HG02970 (cell line): ENCODE measurements around the gene BCL6.
A peak's percentile ranks its signal among the peaks of the same experiment; 100 is the strongest.

Experiments used
- ATAC-seq: cut with Tn5 transposase; IDR thresholded peaks from one replicate; pipeline ENCODE4 v1.9.1; 2021; ENCODE audit warnings: mild to moderate bottlenecking, moderate library complexity, moderate number of reproducible peaks; ENCODE audit not compliant: unreplicated experiment, low FRiP score

BCL6 gene

DNA sequence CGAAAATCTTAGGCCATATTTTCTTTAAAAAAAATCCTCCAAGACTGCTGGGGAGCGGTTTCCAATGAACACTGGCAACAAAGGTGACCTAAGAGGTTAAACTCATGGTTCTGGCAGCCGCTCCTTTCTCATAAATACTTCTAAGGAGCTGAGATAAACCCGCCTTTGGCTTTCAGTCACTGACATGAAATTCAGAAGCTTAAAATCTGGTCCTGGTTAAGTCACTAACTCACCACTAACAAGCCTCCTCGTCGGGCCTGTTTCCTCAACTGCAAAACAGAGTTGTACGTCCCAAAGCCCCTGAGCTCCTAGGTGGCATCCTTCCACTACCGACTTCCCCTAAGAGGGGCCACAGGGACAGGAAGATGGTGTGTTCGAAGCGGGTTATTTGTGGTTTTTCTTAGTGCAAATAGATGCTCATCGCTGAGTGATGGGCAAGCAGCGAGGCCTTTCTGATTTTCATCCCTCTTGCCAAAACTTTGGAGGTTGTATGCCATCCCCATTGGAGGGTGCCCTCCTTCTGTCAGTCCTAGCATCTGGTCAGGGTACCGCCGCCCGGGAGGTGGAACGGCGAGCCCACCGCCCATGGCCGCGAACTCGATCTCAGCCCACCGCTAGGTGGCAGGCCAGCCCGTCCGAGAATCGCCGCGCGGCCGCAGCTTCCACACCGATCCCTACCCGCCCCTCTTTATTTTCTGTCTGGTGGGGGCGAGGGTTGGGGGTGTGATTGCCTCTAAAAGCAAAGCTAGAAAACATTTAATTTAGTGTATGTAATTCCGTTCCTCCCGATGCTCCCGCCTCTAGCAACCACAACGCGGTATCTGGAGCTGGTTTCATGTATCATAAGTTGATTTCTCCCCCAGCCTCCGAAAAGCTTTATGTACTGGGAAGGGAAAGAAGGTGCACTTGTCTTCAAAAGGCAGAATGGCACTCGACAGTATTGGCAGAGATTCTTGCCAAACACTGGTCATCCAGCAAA is 4.6 kb downstream of the BCL6 start:
- no peak for ATAC-seq

- peak; percentile 48 for ATAC-seq
Measured at GRCh38 chr3:187739561-187740332, 5.5 kb downstream of the BCL6 start.

GRCh38 chr3:187739094-187739560 is 6.1 kb downstream of the BCL6 start:
- no peak for ATAC-seq

GRCh38 chr3:187738331-187739093 is 6.8 kb downstream of the BCL6 start:
- ATAC-seq, result no peak

DNA sequence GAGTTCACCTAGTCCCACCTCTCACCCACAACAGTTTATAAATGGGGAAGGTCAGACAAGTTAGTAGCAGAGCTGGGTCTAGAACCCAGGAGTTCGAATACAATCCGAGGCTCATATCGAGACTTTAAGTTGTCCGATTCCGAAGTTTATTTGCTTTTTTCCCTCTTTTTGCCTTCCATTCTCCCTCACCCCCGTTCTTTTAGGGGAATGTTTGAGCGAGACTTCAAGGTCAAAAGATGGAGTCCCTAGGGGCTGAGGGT is 7.3 kb downstream of the BCL6 start:
- ATAC-seq, result no peak

GRCh38 chr3:187737368-187738070 is 7.7 kb downstream of the BCL6 start:
- ATAC-seq, result no peak

- ATAC-seq, result no peak
Measured at GRCh38 chr3:187737006-187737367, 8.3 kb downstream of the BCL6 start.

DNA sequence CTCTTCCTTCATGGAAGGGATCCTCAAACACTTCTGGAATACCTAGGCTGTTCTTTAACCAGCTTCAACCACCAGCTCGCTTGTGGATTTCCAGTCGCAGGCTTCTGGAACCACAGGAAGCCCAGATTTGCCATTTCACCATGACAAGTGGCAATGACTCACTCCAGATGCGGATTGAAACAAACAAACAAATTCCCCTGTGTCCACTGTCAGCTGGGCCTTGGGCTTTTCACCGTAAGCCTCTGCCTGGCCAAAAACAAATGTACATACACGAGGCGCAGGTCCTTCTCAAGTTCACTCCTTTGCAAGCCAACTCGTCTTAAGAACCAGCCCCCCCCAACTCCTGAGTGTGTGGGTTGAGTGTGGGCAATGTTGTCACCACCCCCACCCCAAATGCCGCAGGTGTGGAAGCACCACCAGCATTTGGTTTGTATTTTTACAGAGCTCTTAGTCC is 8.8 kb downstream of the BCL6 start:
- ATAC-seq, result no peak

DNA sequence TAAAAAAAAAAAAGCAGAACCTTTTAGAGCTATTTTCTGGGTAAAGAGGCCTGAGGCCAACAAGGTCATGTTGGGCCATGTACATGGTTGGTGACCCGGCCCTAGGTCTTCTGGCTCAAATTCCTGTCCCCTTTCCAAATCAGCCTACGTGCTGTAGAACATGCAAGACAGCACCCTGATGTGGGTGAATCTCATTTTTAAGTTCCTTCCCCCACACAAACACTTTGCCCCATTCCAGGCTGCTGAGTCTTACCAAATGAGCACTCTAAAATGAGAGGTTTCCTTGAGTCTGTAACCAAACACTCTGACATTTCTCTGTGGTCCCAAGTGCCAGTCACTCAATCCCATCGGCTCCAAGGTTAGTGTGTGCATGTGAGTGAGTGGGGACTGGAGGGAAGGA is 9.4 kb downstream of the BCL6 start:
- ATAC-seq, result no peak

DNA sequence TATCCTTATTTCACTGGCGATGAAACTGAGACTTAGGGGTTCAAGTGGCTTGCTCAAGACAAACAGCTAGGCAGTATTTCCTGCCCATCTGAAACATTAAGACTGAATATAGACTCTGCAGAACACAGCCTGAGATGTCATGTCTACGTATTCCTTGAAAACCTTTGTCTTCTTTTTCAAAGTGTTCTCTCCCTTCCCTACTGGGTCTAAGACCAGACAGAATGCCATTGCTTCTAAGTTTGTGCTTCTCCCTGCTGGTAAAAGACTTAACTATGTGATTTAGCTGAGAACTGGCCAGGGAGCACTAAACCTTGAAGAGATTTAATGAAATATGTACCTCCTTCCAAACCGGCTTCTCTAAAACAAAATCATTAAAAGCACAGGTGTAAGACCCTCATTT is 9.9 kb downstream of the BCL6 start:
- ATAC-seq, result no peak

DNA sequence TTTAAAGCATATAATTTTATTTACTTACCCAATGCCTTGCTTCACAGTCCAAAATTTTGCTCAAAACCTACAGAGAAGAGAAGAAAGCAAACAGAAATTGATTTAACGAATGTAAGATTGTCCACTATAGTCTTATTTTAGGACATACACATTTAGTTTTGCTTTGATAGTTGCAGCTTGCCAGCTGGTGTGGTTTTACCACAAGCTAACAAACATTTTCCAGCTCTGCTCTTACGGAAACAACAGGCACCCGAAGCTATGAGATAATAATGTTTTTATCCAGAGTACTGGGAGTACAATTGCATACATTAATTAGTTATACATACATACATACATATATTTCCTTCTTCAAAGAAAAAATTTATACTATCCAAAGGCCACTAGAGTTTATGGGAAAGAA is 10.4 kb downstream of the BCL6 start:
- no peak for ATAC-seq

DNA sequence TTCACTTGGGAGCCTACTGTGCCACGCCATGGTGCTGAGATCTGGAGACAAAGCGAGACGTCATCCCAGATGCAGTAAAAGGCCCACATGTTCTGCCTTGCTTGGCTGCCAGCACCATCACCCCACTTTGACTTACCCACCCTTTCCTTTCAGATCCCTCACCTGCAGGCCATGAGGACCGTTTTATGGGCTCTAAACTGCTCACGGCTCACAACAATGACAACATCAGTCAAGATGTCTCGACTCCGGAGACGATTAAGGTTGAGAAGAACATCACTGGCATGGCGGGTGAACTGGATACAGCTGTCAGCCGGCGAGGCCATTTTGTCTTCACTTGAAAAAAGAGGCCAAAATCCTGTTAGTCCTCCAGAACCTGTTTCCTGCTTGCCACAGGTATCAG is 11.9 kb downstream of the BCL6 start:
- no peak for ATAC-seq

DNA sequence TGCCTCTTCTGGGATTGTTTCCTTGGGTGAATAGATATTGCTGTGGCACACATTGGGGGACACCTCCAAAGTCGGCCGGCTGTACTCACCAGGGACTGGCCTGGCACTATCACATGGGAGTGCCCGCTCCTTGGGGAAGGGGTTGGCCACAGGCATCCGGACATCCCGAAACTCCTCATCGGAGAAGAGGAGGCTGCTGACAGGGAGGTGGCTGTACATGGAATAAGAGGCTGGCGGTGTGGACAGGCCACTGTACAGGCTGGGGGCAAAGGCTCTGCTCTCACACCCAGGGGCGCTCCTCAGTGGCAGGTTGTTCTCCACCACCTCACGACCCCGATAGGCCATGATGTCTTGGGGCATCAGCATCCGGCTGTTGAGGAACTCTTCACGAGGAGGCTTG is 15.7 kb downstream of the BCL6 start:
- no peak for ATAC-seq

DNA sequence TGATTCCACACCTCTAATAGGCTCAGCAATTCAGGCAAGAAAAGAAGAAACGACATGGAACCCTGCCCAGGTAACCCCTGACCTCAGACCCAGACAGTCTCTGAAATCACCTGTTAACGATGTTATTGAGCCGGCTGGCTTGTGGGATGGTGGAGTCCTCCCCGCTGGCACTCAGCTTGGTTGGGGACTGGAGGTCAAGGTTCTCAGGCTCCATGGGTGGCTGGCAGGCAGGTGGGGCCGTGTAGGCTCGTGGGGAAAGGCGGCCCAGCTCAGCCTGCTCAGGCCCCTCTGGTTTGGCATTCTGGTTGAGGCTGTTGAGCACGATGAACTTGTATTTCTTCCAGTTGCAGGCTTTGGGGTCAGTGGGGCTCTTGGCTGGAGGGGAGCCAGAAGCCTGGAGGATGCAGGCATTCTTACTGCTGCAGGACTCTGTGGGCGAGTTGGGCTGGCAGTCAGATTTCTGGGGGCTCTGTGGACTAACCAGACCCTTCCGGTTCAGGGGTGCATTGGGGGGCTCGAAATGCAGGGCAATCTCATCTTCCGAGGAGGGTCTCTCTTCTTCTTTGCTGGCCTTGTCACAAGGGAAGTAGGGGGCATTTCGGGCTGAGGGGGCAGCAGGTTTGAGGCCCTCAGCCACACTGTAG is 16.2 kb downstream of the BCL6 start:
- no peak for ATAC-seq

DNA sequence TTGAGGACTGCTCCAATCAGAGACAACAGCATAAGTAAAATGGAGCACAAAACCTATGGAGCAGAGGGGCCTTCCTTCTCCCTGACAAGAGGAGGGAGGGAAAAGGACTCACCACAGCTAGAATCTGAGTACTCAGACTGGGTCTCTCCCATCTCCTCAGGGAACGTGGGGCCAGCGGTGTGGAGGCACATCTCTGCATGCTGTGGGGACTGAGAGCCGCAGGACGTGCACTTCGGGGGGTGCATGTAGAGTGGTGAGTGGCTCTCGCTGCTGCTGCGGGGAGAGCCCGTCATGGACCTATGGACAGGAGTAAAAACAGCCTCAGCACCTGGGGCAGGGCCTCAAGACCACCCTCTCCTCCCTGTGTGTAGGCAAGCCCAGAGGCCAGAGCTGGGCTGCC is 17.0 kb downstream of the BCL6 start:
- no peak for ATAC-seq

- no peak for ATAC-seq
Measured at GRCh38 chr3:187726564-187726963, 18.7 kb downstream of the BCL6 start.

DNA sequence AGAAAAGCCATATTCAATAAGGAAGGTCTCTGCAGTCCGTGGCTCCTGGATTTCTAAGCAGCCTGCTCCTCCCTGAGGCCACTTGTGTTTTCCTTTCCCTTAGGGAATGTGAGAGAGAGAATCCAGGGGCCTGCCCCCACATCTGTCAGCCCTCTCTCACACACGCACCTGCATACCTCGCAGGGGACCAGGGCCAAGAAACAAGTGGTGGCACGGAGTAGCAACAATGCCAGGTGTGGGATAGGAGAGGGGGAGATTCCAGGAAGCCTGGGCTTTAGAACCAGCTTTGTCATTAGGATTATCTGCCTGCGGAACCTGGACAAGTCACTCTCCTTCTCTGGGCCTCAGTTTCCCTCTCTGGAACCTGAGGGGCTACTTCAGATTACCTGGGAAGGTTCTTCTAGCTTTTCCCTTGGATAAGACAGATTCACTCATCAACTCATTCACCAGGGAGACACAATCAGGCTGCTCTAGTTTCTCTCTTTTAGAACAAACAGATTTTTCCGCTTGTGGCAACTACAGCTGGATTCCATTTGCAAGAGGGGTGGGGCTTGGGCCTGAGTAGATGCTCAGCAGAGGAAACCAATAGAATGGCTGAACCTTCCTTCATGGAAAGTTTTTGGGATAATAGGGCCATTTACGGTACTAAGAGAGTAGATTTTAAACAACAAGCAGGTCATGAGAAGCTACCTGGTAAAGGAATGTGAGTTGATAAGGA is 19.5 kb downstream of the BCL6 start:
- ATAC-seq, result no peak

DNA sequence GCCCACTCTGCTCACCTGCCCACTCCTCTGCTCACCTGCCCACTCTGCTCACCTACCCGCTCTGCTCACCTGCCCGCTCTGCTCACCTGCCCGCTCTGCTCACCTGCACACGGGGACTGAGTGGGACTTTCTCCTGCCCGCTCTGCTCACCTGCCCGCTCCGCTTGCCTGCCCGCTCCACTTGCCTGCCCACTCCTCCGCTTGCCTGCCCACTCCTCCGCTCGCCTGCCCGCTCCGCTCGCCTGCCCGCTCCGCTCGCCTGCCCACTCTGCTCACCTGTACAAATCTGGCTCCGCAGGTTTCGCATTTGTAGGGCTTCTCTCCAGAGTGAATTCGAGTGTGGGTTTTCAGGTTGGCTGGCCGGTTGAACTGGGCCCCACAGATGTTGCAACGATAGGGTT is 20.0 kb downstream of the BCL6 start:
- ATAC-seq, result no peak

DNA sequence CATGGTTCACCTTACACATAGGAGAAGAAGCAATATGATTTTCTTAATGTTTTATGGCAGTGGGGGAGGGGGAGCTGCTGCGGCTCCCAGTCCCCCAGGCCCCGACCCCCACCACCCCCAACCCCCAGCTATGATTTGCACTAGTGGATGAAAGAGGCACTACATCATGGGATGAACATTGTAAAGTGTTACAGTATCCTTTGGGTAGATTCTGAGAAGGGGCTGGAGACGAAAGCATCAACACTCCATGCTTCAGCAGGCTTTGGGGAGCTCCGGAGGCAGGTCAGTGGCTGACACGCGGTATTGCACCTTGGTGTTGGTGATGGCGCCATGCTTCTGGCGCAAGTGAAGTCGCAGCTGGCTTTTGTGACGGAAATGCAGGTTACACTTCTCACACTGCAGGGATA is 23.1 kb downstream of the BCL6 start:
- ATAC-seq, result no peak
